Ovary (tissue), 9 donors: ENCODE measurements around the gene GSKIP. TPM values are rescaled to one million over a fixed set of nuclear protein-coding genes. Genes with fewer than 3 reads are reported as not detected.

Experiments used
- DNase-seq, 5 donors: peaks; one replicate each; pipeline ENCODE4 v3.0.0-alpha.2; 2019 to 2020
- H3K27ac ChIP-seq, 2 donors: fragments of 200-600 bp; one replicate each; pipeline versions ENCODE4 v1.5.1 to v1.8.0; 2019 to 2022
- H3K27me3 ChIP-seq: fragments of 200-600 bp; one replicate; pipeline ENCODE4 v1.8.0; 2022
- H3K36me3 ChIP-seq: fragments of 200-600 bp; sonication (generic); one replicate; pipeline ENCODE4 v1.5.1; 2019
- H3K4me1 ChIP-seq: one replicate; pipeline ENCODE4 v1.8.1; 2013; ENCODE audit warnings: mild to moderate bottlenecking, moderate library complexity; ENCODE audit not compliant: insufficient read depth
- H3K4me3 ChIP-seq: fragments of 200-600 bp; sonication (generic); one replicate; pipeline ENCODE4 v1.5.1; 2017
- H3K9me3 ChIP-seq, 2 donors: fragments of 200-600 bp in 1 of 2; sonication (generic) in 1 of 2; one replicate each; pipeline versions ENCODE4 v1.5.1 to v1.8.1; 2013 to 2019; ENCODE audit warnings: mild to moderate bottlenecking in 1 of 2, moderate library complexity in 1 of 2
- EP300 ChIP-seq: sonication (generic); formaldehyde crosslinking; IDR thresholded peaks from one replicate; pipeline ENCODE4 v1.6.1; 2017; ENCODE audit warnings: antibody characterized with exemption
- POLR2A ChIP-seq: fragments of 450-650 bp; IDR thresholded peaks from one replicate; pipeline ENCODE4 v1.6.1; 2017; ENCODE audit warnings: antibody characterized with exemption, mild to moderate bottlenecking, moderate library complexity
- WGBS, 3 donors: extraction: QIAGEN DNeasy Blood & Tissue Kit in 1 of 3; methylation state at CpG; one replicate each; pipeline versions ENCODE4 v1.1.5 to v1.1.7; 2013 to 2017; 5-methylcytosine and 5-hydroxymethylcytosine counted together
- intact Hi-C, 4 donors: fragments of 100-400 bp; cut with DNase I; formaldehyde crosslinking; loops; one replicate each; pipeline versions ENCODE4 v1.11.0 to v1.15.1; 2022 to 2023
- polyA plus RNA-seq, 2 donors: library from polyadenylated mRNA; stranded (reverse); fragments of 200-250 nt in 1 of 2; fragments of 350-450 nt in 1 of 2; fragmentation: Illumina TruSeq in 1 of 2; extraction: RNeasy Lipid Tissue Mini Kit (QIAGEN cat#74804) in 1 of 2; gene quantifications; one replicate each; pipeline ENCODE4 v1.2.3, GENCODE V29; 2013 to 2014
- total RNA-seq, 7 donors: library from RNA; depleted of rRNA in 2 of 7; stranded (reverse); fragments of >200 nt in 2 of 7; fragmentation: NEBNext Ultra II Directional in 3 of 7; extraction: Animal tissue kit (Norgen Biotek cat#: 25700) in 3 of 7; gene quantifications; one replicate each; pipeline versions ENCODE4 v1.1.0 to v1.2.4, GENCODE V29; 2016 to 2023
- TF ChIP-seq, protein P1 (sequence below), 3 donors: fragments of 450-650 bp in 2 of 3; fragments of 200-600 bp in 1 of 3; IDR thresholded peaks; one replicate each; pipeline versions ENCODE4 v1.5.1 to v1.8.0; 2016 to 2022; ENCODE audit warnings: antibody characterized with exemption in 3 of 3, mild to moderate bottlenecking in 1 of 3
- donor health status: DM: no; HTN: no; CAD: no; lungs with moderate emphysema.
- donor health status: DM: no; HTN: no; CAD: no.
- donor health status: Bipolar disorder and iron deficiency.
- donor health status: DM: yes; HTN: yes; CAD: no.
- donor health status: DM: no; HTN: no; CAD: no.
- donor health status: DM: yes; HTN: yes; CAD: no.

GSKIP gene
- total and polyA plus RNA-seq, 9 donors, result 6.3 to 15.4 (median 10.1) TPM

DNA sequence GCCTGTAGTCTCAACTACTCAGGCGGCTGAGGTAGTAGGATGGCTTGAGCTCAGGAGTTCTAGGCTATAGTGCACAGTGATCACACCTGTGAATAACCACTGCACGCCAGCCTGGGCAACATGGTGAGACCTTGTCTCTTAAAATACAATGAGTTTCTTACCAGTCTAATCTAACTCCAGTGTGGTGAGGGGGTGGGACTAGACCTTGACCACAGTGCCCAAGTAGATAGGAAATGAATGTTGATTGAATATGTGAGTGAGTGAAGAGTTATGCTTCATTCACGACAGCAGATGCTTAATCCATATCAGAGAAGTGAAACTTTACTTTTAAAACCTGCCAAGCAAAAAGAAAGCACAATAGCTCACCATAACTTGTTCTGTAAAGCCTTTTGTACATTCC lies 17.4 kb downstream of the GSKIP start:
- TF ChIP-seq, protein P1, sequence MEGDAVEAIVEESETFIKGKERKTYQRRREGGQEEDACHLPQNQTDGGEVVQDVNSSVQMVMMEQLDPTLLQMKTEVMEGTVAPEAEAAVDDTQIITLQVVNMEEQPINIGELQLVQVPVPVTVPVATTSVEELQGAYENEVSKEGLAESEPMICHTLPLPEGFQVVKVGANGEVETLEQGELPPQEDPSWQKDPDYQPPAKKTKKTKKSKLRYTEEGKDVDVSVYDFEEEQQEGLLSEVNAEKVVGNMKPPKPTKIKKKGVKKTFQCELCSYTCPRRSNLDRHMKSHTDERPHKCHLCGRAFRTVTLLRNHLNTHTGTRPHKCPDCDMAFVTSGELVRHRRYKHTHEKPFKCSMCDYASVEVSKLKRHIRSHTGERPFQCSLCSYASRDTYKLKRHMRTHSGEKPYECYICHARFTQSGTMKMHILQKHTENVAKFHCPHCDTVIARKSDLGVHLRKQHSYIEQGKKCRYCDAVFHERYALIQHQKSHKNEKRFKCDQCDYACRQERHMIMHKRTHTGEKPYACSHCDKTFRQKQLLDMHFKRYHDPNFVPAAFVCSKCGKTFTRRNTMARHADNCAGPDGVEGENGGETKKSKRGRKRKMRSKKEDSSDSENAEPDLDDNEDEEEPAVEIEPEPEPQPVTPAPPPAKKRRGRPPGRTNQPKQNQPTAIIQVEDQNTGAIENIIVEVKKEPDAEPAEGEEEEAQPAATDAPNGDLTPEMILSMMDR (IDR thresholded peaks at IDR 0.05), result no peak
- TF ChIP-seq POLR2A, result no peak
- TF ChIP-seq EP300, result no peak
- Histone ChIP-seq H3K36me3 (no peaks in the 10 kb centered on the region), H3K4me3 (no peak overlapping the region), H3K4me1 (no peaks in the 10 kb centered on the region), H3K9me3 (no peaks in the 10 kb centered on the region), H3K27ac (no peak overlapping the region), H3K27me3 (no peaks in the 10 kb centered on the region)
- WGBS, 3 donors, result 88 to 94% (median 93%) methylated on average over 3 of the region's 3 CpGs
- intact Hi-C loops, result no loop called here
- DNase-seq, result no peak

DNA sequence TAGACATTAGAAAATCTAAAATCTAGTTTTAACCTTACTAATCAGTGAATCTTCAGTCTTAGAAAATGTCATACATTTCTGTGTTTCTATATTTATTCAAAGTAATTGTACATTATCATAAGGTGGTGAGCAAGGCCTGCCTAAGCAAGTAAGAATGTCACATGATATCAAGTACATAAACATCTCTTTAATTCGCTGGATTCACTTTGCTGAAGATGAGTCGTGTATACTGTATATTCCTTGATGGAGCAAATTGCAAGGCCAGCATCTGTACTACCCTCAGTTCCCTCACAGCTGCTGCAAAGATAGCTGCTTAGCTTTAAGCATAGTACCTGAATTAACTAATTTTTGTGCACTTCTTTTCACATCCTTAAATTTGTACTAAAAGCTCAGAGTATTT lies 20.1 kb downstream of the GSKIP start:
- no peaks in the 10 kb centered on the region for H3K4me1 ChIP-seq
- 82 to 90% (median 90%) methylated on average over 2 of the region's 2 CpGs for WGBS, 3 donors
- no peaks in the 10 kb centered on the region for H3K36me3 ChIP-seq
- TF ChIP-seq EP300 (no peak), POLR2A (no peak)
- TF ChIP-seq, protein P1 (IDR thresholded peaks at IDR 0.05), result no peak
- DNase-seq, result no peak
- no peak overlapping the region for H3K27ac ChIP-seq
- no peaks in the 10 kb centered on the region for H3K27me3 ChIP-seq
- intact Hi-C loops, result no loop called here
- no peak overlapping the region for H3K4me3 ChIP-seq
- H3K9me3 ChIP-seq, result no peaks in the 10 kb centered on the region

DNA sequence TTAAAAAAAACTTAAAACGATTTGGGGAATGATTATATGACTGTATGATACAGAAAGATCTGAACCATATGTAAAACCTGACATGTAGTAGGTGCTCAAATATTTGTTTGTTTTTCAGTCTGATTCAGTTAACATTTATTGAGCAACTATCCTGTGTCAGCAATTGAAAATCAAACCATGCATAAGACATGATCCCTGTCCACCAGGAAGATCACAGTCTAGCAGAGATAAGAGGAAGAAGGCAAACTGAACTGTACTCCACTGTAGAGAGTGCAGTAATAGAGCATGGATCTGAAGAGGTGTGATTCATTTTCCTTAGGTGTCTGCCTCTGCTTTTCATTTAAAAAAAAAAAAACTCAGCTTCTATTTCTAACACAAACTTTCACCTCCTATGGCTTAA lies 20.7 kb downstream of the GSKIP start:
- WGBS, 3 donors, result 72 to 96% (median 72%) methylated on average over 1 of the region's 1 CpG
- Histone ChIP-seq H3K36me3 (no peaks in the 10 kb centered on the region), H3K4me1 (no peaks in the 10 kb centered on the region), H3K9me3 (no peaks in the 10 kb centered on the region), H3K27me3 (no peaks in the 10 kb centered on the region), H3K4me3 (no peak overlapping the region), H3K27ac (no peak overlapping the region)
- intact Hi-C loops, result no loop called here
- TF ChIP-seq, protein P1 (IDR thresholded peaks at IDR 0.05), result no peak
- TF ChIP-seq POLR2A (no peak), EP300 (no peak)
- no peak for DNase-seq

DNA sequence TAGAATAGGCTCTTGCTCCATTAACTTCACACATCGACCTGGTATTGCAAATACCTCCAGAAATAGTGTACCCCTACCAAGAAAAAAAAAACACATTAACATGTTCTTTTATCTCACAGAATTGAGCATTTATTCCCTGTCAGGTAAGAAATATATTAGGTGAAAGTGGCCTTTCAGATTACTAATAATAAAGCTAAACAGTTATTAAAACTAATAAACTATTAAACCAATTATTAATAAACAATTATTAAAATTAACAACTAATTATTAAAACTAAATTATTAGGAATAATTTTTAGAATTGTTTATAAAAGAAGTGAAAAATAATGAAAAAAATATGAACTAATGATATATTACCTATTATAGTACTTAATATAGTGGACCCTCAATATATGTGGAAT lies 21.4 kb downstream of the GSKIP start:
- Histone ChIP-seq H3K27ac (no peak overlapping the region), H3K36me3 (no peaks in the 10 kb centered on the region), H3K4me1 (no peaks in the 10 kb centered on the region), H3K27me3 (no peaks in the 10 kb centered on the region), H3K9me3 (no peaks in the 10 kb centered on the region), H3K4me3 (no peak overlapping the region)
- TF ChIP-seq EP300, result no peak
- TF ChIP-seq POLR2A, result no peak
- TF ChIP-seq, protein P1 (IDR thresholded peaks at IDR 0.05), result no peak
- intact Hi-C loops, result no loop called here
- no peak for DNase-seq
- 51 to 95% (median 91%) methylated on average over 1 of the region's 1 CpG for WGBS, 3 donors

DNA sequence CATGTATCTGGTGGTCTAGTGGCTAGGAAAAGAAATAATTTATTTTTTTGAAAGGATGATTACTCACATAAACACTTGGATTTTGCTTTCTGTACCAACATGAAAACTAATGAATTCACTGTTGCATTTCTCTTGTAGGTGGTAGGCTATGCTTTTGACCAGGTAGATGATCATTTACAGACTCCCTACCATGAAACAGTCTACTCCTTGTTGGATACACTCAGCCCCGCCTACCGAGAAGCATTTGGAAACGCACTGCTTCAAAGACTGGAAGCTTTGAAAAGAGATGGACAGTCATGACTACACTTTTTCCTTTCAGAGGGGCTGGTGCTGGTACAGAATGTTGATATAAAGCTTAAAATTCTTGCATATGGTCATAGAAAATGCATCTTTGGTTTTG lies 22.1 kb downstream of the GSKIP start:
- no peaks in the 10 kb centered on the region for H3K27me3 ChIP-seq
- no peaks in the 10 kb centered on the region for H3K36me3 ChIP-seq
- no peaks in the 10 kb centered on the region for H3K4me1 ChIP-seq
- 92 to 97% (median 94%) methylated on average over 3 of the region's 3 CpGs for WGBS, 3 donors
- TF ChIP-seq EP300 (no peak), POLR2A (no peak)
- TF ChIP-seq, protein P1 (IDR thresholded peaks at IDR 0.05), result no peak
- H3K4me3 ChIP-seq, result no peak overlapping the region
- no peak overlapping the region for H3K27ac ChIP-seq
- DNase-seq, result no peak
- H3K9me3 ChIP-seq, result no peaks in the 10 kb centered on the region
- intact Hi-C loops, result no loop called here
